ENCODE data around the gene AFF3. TPM values are rescaled to one million over a fixed set of nuclear protein-coding genes. Genes with fewer than 3 reads are reported as not detected.

Gene AFF3
- total RNA-seq, 6 experiments from 2014 or later = 1.3 to 7.3 (median 6.4) TPM

GRCh38 chr2:99545066-99545465, 597.3 kb downstream of the AFF3 start:
- H3K4me1 ChIP-seq = no peaks in the 10 kb centered on the region
- intact Hi-C loops (cut with DNase I) = no loop called here
- no peak overlapping the region for H3K4me3 ChIP-seq
- ATAC-seq (no peak), DNase-seq (no peak)
- H3K9me3 ChIP-seq = no peaks in the 10 kb centered on the region
- 47% methylated on average over 1 of the region's 1 CpG for WGBS (ENCODE audit: insufficient coverage, low coverage, low lambda C conversion rate, missing lambda C conversion rate)
- TF ChIP-seq POLR2A (IDR thresholded peaks at IDR 0.05) (no peak), CTCF (IDR thresholded peaks at IDR 0.05) (no peak)
- H3K27ac ChIP-seq = no peak overlapping the region
- H3K36me3 ChIP-seq = no peaks in the 10 kb centered on the region
- no peaks in the 10 kb centered on the region for H3K27me3 ChIP-seq

DNA sequence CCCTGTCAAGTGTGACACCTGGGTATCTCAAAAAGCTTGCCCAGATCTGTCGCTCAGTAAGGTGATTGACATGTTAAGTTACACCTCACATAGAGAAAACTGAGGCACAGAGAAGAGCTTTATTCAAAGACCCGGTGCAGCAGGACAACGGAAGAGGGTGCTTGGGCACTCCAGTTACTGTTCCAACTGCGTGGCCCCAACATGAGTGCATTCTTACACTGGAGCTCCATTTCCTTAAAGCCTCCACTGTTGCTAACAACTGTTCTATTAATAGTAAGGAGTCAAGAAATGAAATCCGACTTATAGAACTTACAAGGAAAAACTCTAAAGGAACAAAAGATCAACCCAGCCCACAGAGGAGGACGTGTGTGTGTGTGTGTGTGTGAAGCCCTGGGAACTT, 597.8 kb downstream of the AFF3 start:
- TF ChIP-seq CTCF (IDR thresholded peaks at IDR 0.05) (no peak), POLR2A (IDR thresholded peaks at IDR 0.05) (no peak)
- no peaks in the 10 kb centered on the region for H3K27me3 ChIP-seq
- H3K4me1 ChIP-seq = no peaks in the 10 kb centered on the region
- WGBS (ENCODE audit: insufficient coverage, low coverage, low lambda C conversion rate, missing lambda C conversion rate) = 68% methylated on average over 6 of the region's 6 CpGs
- no peaks in the 10 kb centered on the region for H3K36me3 ChIP-seq
- DNase-seq (no peak), ATAC-seq (no peak)
- no peak overlapping the region for H3K27ac ChIP-seq
- H3K4me3 ChIP-seq = no peak overlapping the region
- H3K9me3 ChIP-seq = no peaks in the 10 kb centered on the region
- intact Hi-C loops (cut with DNase I) = no loop called here

DNA sequence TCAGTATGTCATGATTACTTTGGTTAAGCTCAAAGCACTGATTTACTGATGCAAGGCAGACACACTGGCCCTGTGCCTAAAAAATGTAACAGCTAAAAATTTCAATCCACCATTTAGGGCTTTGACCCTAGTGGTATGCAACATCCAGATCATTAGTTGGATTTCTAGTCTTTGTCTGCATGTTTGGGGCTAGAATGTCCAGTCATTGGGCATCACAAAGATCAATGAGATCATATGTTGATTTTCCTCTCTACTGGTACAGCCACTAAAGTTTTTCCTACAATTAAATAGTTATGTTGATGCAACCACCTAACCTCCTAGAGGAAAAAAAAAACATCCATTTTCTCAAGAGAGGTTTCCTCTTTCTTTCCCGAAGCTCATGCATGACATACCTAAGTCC, 599.1 kb downstream of the AFF3 start:
- WGBS (ENCODE audit: insufficient coverage, low coverage, low lambda C conversion rate, missing lambda C conversion rate) = 64% methylated on average over 1 of the region's 1 CpG
- Histone ChIP-seq H3K9me3 (no peaks in the 10 kb centered on the region), H3K36me3 (no peaks in the 10 kb centered on the region), H3K4me3 (no peak overlapping the region), H3K4me1 (no peaks in the 10 kb centered on the region), H3K27ac (no peak overlapping the region), H3K27me3 (no peaks in the 10 kb centered on the region)
- DNase-seq (no peak), ATAC-seq (no peak)
- TF ChIP-seq CTCF (IDR thresholded peaks at IDR 0.05) (no peak), POLR2A (IDR thresholded peaks at IDR 0.05) (no peak)
- intact Hi-C loops (cut with DNase I) = no loop called here

- H3K9me3 ChIP-seq = no peaks in the 10 kb centered on the region
- H3K4me1 ChIP-seq = no peaks in the 10 kb centered on the region
- no peak overlapping the region for H3K4me3 ChIP-seq
- TF ChIP-seq CTCF (IDR thresholded peaks at IDR 0.05) = no peak
- TF ChIP-seq POLR2A (IDR thresholded peaks at IDR 0.05) = no peak
- 83% methylated on average over 4 of the region's 4 CpGs for WGBS (ENCODE audit: insufficient coverage, low coverage, low lambda C conversion rate, missing lambda C conversion rate)
- intact Hi-C loops (cut with DNase I) = no loop called here
- no peaks in the 10 kb centered on the region for H3K27me3 ChIP-seq
- ATAC-seq (no peak), DNase-seq (no peak)
- H3K36me3 ChIP-seq = no peaks in the 10 kb centered on the region
- no peak overlapping the region for H3K27ac ChIP-seq
Observed at GRCh38 chr2:99537910-99538485, 604.4 kb downstream of the AFF3 start.

DNA sequence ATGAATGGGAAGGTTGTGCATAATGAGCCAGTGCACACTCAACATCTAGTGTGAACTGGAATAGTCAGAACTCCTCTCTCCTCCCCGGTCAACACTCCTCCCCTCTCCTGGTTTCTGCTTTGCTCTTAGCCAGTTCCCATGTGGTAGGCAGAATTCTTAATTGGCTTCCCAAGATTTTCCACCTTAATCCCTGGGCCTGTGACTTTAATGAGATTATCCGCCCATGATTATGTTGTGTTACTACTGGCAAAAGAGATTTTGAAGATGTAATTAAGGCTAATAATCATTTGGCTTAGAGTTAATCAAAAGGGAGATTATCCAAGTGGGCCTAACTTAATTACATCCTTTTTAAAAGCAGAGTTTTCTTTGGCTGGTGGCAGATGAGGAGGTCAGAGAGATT, 618.3 kb downstream of the AFF3 start:
- TF ChIP-seq CTCF (IDR thresholded peaks at IDR 0.05) (no peak), POLR2A (IDR thresholded peaks at IDR 0.05) (no peak)
- DNase-seq (no peak), ATAC-seq (no peak)
- intact Hi-C loops (cut with DNase I) = no loop called here
- Histone ChIP-seq H3K36me3 (no peaks in the 10 kb centered on the region), H3K4me1 (no peaks in the 10 kb centered on the region), H3K27ac (no peak overlapping the region), H3K9me3 (no peaks in the 10 kb centered on the region), H3K4me3 (no peak overlapping the region), H3K27me3 (no peaks in the 10 kb centered on the region)
- WGBS (ENCODE audit: insufficient coverage, low coverage, low lambda C conversion rate, missing lambda C conversion rate) = 45% methylated on average over 1 of the region's 2 CpGs

All from right lobe of liver (tissue), 6 donors.